Ovary (tissue), 9 donors: ENCODE results near the gene AGTR1. TPM values are rescaled to one million over a fixed set of nuclear protein-coding genes. Genes with fewer than 3 reads are reported as not detected.
A peak's percentile ranks its signal among the peaks of the same experiment; 100 is the strongest.

Experiments
- DNase-seq, 5 donors: peaks; one replicate each; pipeline ENCODE4 v3.0.0-alpha.2; 2019 to 2020
- H3K27ac ChIP-seq, 2 donors: fragments of 200-600 bp; one replicate each; pipeline versions ENCODE4 v1.5.1 to v1.8.0; 2019 to 2022
- H3K27me3 ChIP-seq: fragments of 200-600 bp; one replicate; pipeline ENCODE4 v1.8.0; 2022
- H3K36me3 ChIP-seq: fragments of 200-600 bp; sonication (generic); one replicate; pipeline ENCODE4 v1.5.1; 2019
- H3K4me1 ChIP-seq: one replicate; pipeline ENCODE4 v1.8.1; 2013; ENCODE audit warnings: mild to moderate bottlenecking, moderate library complexity; ENCODE audit not compliant: insufficient read depth
- H3K4me3 ChIP-seq: fragments of 200-600 bp; sonication (generic); one replicate; pipeline ENCODE4 v1.5.1; 2017
- H3K9me3 ChIP-seq, 2 donors: fragments of 200-600 bp in 1 of 2; sonication (generic) in 1 of 2; one replicate each; pipeline versions ENCODE4 v1.5.1 to v1.8.1; 2013 to 2019; ENCODE audit warnings: mild to moderate bottlenecking in 1 of 2, moderate library complexity in 1 of 2
- CTCF ChIP-seq, 3 donors: fragments of 450-650 bp in 2 of 3; fragments of 200-600 bp in 1 of 3; IDR thresholded peaks; one replicate each; pipeline versions ENCODE4 v1.5.1 to v1.8.0; 2016 to 2022; ENCODE audit warnings: antibody characterized with exemption in 3 of 3, mild to moderate bottlenecking in 1 of 3
- EP300 ChIP-seq: sonication (generic); formaldehyde crosslinking; IDR thresholded peaks from one replicate; pipeline ENCODE4 v1.6.1; 2017; ENCODE audit warnings: antibody characterized with exemption
- POLR2A ChIP-seq: fragments of 450-650 bp; IDR thresholded peaks from one replicate; pipeline ENCODE4 v1.6.1; 2017; ENCODE audit warnings: antibody characterized with exemption, mild to moderate bottlenecking, moderate library complexity
- WGBS, 3 donors: extraction: QIAGEN DNeasy Blood & Tissue Kit in 1 of 3; methylation state at CpG; one replicate each; pipeline versions ENCODE4 v1.1.5 to v1.1.7; 2013 to 2017; 5-methylcytosine and 5-hydroxymethylcytosine counted together
- intact Hi-C, 4 donors: fragments of 100-400 bp; cut with DNase I; formaldehyde crosslinking; loops; one replicate each; pipeline versions ENCODE4 v1.11.0 to v1.15.1; 2022 to 2023
- polyA plus RNA-seq, 2 donors: library from polyadenylated mRNA; stranded (reverse); fragments of 200-250 nt in 1 of 2; fragments of 350-450 nt in 1 of 2; fragmentation: Illumina TruSeq in 1 of 2; extraction: RNeasy Lipid Tissue Mini Kit (QIAGEN cat#74804) in 1 of 2; gene quantifications; one replicate each; pipeline ENCODE4 v1.2.3, GENCODE V29; 2013 to 2014
- total RNA-seq, 7 donors: library from RNA; depleted of rRNA in 2 of 7; stranded (reverse); fragments of >200 nt in 2 of 7; fragmentation: NEBNext Ultra II Directional in 3 of 7; extraction: Animal tissue kit (Norgen Biotek cat#: 25700) in 3 of 7; gene quantifications; one replicate each; pipeline versions ENCODE4 v1.1.0 to v1.2.4, GENCODE V29; 2016 to 2023
- donor health status: DM: no; HTN: no; CAD: no; lungs with moderate emphysema.
- donor health status: DM: no; HTN: no; CAD: no.
- donor health status: Bipolar disorder and iron deficiency.
- donor health status: DM: yes; HTN: yes; CAD: no.
- donor health status: DM: no; HTN: no; CAD: no.
- donor health status: DM: yes; HTN: yes; CAD: no.

The AGTR1 gene
- total and polyA plus RNA-seq, 9 donors: 0.99 to 21.7 (median 2.5) TPM

- intact Hi-C loops: loop anchor here in 1 of 4 donors (10.0 kb wide), 1 partner anchor 330 kb away; no protein-coding TSS in a partner anchor
Measured at GRCh38 chr3:148714521-148714920, 16.8 kb downstream of the AGTR1 start.

DNA sequence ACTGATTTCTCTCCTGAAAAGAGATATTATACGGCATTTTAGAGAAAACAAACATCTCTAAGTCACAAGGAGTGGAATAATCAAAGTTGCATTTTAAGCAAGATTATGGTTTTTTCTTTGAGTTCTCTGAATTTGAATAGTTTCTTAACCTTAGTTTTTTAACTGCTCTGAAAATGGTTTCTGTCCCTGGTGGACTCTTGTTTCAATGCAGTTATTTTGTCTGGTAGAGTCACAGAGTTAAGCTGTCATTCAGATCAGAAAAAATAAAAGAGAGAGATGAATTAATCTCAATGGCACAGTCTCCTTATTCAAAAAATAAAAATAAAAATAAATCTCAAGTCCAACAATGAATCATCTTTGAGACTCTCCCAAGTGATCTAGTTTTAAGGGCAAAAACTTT, 19.0 kb downstream of the AGTR1 start:
- intact Hi-C loops: loop anchor here in 1 of 4 donors (10.0 kb wide), 1 partner anchor 332 kb away; no protein-coding TSS in a partner anchor
- Histone ChIP-seq H3K36me3 (no peaks in the 10 kb centered on the region), H3K9me3 (no peaks in the 10 kb centered on the region), H3K4me1 (no peaks in the 10 kb centered on the region), H3K27ac (no peak overlapping the region), H3K27me3 (no peaks in the 10 kb centered on the region), H3K4me3 (no peak overlapping the region)
- no peak for TF ChIP-seq POLR2A
- TF ChIP-seq EP300: no peak
- TF ChIP-seq CTCF (IDR thresholded peaks at IDR 0.05): no peak
- WGBS, 3 donors: 64 to 81% (median 81%) methylated on average over 1 of the region's 1 CpG
- no peak for DNase-seq

More at GRCh38 chr3:148714521-148714920, 16.8 kb downstream of the AGTR1 start:
- Histone ChIP-seq H3K4me1 (no peaks in the 10 kb centered on the region), H3K27ac (no peak overlapping the region), H3K9me3 (no peaks in the 10 kb centered on the region), H3K36me3 (no peaks in the 10 kb centered on the region), H3K27me3 (no peaks in the 10 kb centered on the region), H3K4me3 (no peak overlapping the region)
- no peak for DNase-seq
- 97 to 100% (median 98%) methylated on average over 1 of the region's 1 CpG for WGBS, 3 donors
- no peak for TF ChIP-seq POLR2A
- TF ChIP-seq CTCF (IDR thresholded peaks at IDR 0.05): no peak

DNA sequence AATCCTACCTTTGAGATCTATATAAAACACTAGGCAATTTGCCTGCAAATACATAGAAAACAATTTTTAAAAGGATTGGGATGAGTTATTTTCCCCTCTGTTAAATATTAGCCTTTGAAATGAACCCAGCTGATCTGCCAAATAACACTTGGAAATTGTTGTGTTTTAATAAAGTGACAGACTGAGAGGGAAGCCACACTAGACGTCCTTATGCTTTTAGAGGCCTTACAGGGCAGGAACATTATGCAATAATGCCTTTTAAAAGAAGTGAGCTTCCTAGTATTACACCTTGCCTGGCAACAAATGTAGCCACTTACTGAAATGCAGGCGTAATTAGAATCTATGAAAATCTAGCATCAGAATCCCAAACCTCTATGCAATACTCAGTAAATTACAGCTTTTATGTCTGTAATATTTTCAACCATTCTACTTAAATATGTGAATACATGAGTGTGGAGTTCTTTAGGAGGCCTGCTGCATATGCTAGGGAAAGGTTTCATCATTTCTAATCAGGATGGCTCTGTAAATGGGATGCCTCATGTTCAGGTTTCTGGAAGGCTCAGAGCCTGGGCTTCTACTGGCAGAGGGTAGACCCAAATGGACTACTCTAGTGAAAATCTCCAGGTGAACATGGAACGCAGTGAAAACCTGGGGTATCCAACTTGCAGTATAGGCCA, 20.3 kb downstream of the AGTR1 start:
- Histone ChIP-seq H3K4me1 (no peaks in the 10 kb centered on the region), H3K4me3 (no peak overlapping the region), H3K27ac (no peak overlapping the region), H3K36me3 (no peaks in the 10 kb centered on the region), H3K9me3 (no peaks in the 10 kb centered on the region), H3K27me3 (no peaks in the 10 kb centered on the region)
- intact Hi-C loops: loop anchor here in 1 of 4 donors (10.0 kb wide), 1 partner anchor 333 kb away; no protein-coding TSS in a partner anchor
- TF ChIP-seq CTCF (IDR thresholded peaks at IDR 0.05): no peak
- DNase-seq: no peak
- 75 to 89% (median 85%) methylated on average over 3 of the region's 3 CpGs for WGBS, 3 donors

- Histone ChIP-seq H3K36me3 (no peaks in the 10 kb centered on the region), H3K27me3 (no peaks in the 10 kb centered on the region), H3K4me3 (no peak overlapping the region), H3K9me3 (no peaks in the 10 kb centered on the region), H3K4me1 (no peaks in the 10 kb centered on the region), H3K27ac (no peak overlapping the region)
- peak in 1 of 3 donors; percentile 33 for TF ChIP-seq CTCF (IDR thresholded peaks at IDR 0.05)
- no peak for TF ChIP-seq EP300
- no peak for TF ChIP-seq POLR2A
- intact Hi-C loops: loop anchor here in 1 of 4 donors (10.0 kb wide), 1 partner anchor 334 kb away; no protein-coding TSS in a partner anchor
- WGBS, 3 donors: 62 to 69% (median 67%) methylated on average over 7 of the region's 7 CpGs
- no peak for DNase-seq
Measured at GRCh38 chr3:148718982-148719862, 21.5 kb downstream of the AGTR1 start.
